K562 (cell line): ENCODE data around the gene ATP8B2. TPM values are rescaled to one million over a fixed set of nuclear protein-coding genes. Genes with fewer than 3 reads are reported as not detected.
A peak's percentile ranks its signal among the peaks of the same experiment; 100 is the strongest.

Experiments used
- ATAC-seq: fragments of 200-7000 bp; cut with Tn5 transposase; 3 replicates; pipeline ENCODE4 v1.9.1; 2020; ENCODE audit warnings: moderate library complexity
- BruUV-seq: library from RNA; stranded (reverse); fragments of 400-500 nt; replicated peaks from 2 replicates; lab custom pipeline; 2021; lab: Mats Ljungman, UMichigan
- CTCF ChIA-PET: fragments of 300-600 bp; formaldehyde crosslinking; extraction: SDS; loops from one replicate; lab custom pipeline; 2021; ENCODE audit warnings: low intra/inter-chr PET ratio; lab: Yijun Ruan, JAX
- POLR2A ChIA-PET: fragments of 300-600, 350-650 bp; sonication (Branson Sonifier 250); formaldehyde crosslinking; extraction: SDS; loops from one replicate; lab custom pipeline; 2021; ENCODE audit warnings: antibody characterized with exemption, inconsistent platforms; lab: Yijun Ruan, JAX
- DNase-seq, 4 experiments: peaks; one replicate each; pipeline versions ENCODE4 v3.0.0 to v3.0.0-alpha.2; 2011 to 2018; ENCODE audit warnings: low spot score in 3 of 4, mixed read lengths in 3 of 4; ENCODE audit errors: extremely low read depth in 1 of 4
- FAIRE-seq: peaks from 2 replicates; lab custom pipeline; 2011; peaks lifted over from hg19 to GRCh38; lab: Jason Lieb, UNC
- H2AFZ ChIP-seq: 2 replicates; pipeline ENCODE4 v1.6.0; 2011; ENCODE audit warnings: low read depth, low read length, control low read depth, inconsistent platforms
- H3K27ac ChIP-seq: fragments of 200-600 bp; 3 replicates; pipeline ENCODE4 v1.8.0; 2011; ENCODE audit warnings: low read depth, mild to moderate bottlenecking, control low read depth, inconsistent platforms, low read length, moderate library complexity, mixed read lengths; ENCODE audit errors: extremely low read depth
- H3K27me3 ChIP-seq, 2 experiments: fragments of 300-600 bp in 1 of 2; 2 replicates in 1 of 2; 3 replicates in 1 of 2; pipeline versions ENCODE4 v1.6.0 to v1.8.0; 2011; ENCODE audit warnings: inconsistent platforms in 2 of 2, low read length in 2 of 2, mild to moderate bottlenecking in 1 of 2, mixed read lengths in 1 of 2, moderate library complexity in 1 of 2; ENCODE audit not compliant: control insufficient read depth in 2 of 2, insufficient read depth in 2 of 2
- H3K36me3 ChIP-seq: fragments of 300-600 bp; 3 replicates; pipeline ENCODE4 v1.8.0; 2011; ENCODE audit warnings: mild to moderate bottlenecking, low read length, inconsistent platforms; ENCODE audit not compliant: control insufficient read depth, insufficient read depth
- H3K4me1 ChIP-seq, 2 experiments: fragments of 200-600 bp in 1 of 2; replicated peaks in 1 of 2; 2 replicates in 1 of 2; 3 replicates in 1 of 2; pipeline versions ENCODE4 v1.5.1 to v1.8.0; 2011; ENCODE audit warnings: inconsistent platforms in 2 of 2, low read length in 2 of 2, mild to moderate bottlenecking in 1 of 2, mixed read lengths in 1 of 2, moderate library complexity in 1 of 2; ENCODE audit not compliant: control insufficient read depth in 2 of 2, insufficient read depth in 2 of 2
- H3K4me2 ChIP-seq: 2 replicates; pipeline ENCODE4 v1.6.1; 2011; ENCODE audit warnings: low read length, control low read depth, inconsistent platforms, mixed read lengths; ENCODE audit not compliant: insufficient read depth
- H3K4me3 ChIP-seq: fragments of 200-600 bp; sonication (generic), shearing (Covaris generic); 2 replicates; pipeline ENCODE4 v1.5.1; 2016; ENCODE audit warnings: control low read depth, inconsistent platforms
- H3K79me2 ChIP-seq: fragments of 200-600 bp; 3 replicates; pipeline ENCODE4 v1.8.0; 2011; ENCODE audit warnings: low read length, inconsistent platforms; ENCODE audit not compliant: control insufficient read depth, insufficient read depth
- H3K9ac ChIP-seq, 2 experiments: 2 replicates each; pipeline versions ENCODE4 v1.6.0 to v1.6.1; 2011; ENCODE audit warnings: low read depth in 2 of 2, low read length in 2 of 2, control low read depth in 1 of 2, inconsistent platforms in 1 of 2, mild to moderate bottlenecking in 1 of 2, mixed read lengths in 1 of 2; ENCODE audit not compliant: insufficient read depth in 1 of 2
- H3K9me1 ChIP-seq: one replicate; pipeline ENCODE4 v1.6.0; 2011; ENCODE audit warnings: inconsistent platforms, mild to moderate bottlenecking, low read length, moderate library complexity; ENCODE audit not compliant: control insufficient read depth, insufficient read depth
- H3K9me3 ChIP-seq: replicated peaks from 2 replicates; pipeline ENCODE4 v1.5.1; 2011; ENCODE audit warnings: low read depth, low read length, inconsistent platforms; ENCODE audit not compliant: control insufficient read depth, insufficient read depth
- H4K20me1 ChIP-seq: replicated peaks from 2 replicates; pipeline ENCODE4 v1.6.1; 2011; ENCODE audit warnings: low read length, inconsistent platforms, mixed read lengths; ENCODE audit not compliant: control insufficient read depth, insufficient read depth
- ETV6 ChIP-seq, 3 experiments: fragments of 150-350 bp in 1 of 3; sonication (generic) in 1 of 3; formaldehyde crosslinking in 1 of 3; IDR thresholded peaks; 2 replicates each; pipeline versions ENCODE4 v1.6.1 to v1.8.0; 2014 to 2022; ENCODE audit warnings: borderline replicate concordance in 2 of 3, low read depth in 2 of 3, antibody characterized with exemption in 1 of 3, low read length in 1 of 3, mild to moderate bottlenecking in 1 of 3, missing genetic modification reagents in 1 of 3
- RBM17 ChIP-seq: fragments of 200-400 bp; formaldehyde crosslinking; IDR thresholded peaks from 2 replicates; pipeline ENCODE4 v1.6.1; 2017; ENCODE audit warnings: low read depth, mild to moderate bottlenecking, low read length, borderline replicate concordance
- ZBED1 ChIP-seq: IDR thresholded peaks from 2 replicates; pipeline ENCODE4 v1.6.1; 2014
- ZBTB7A ChIP-seq: IDR thresholded peaks from 2 replicates; pipeline ENCODE4 v1.6.1; 2011; ENCODE audit warnings: low read depth, mild to moderate bottlenecking, low read length, moderate library complexity, borderline replicate concordance; ENCODE audit not compliant: control insufficient read depth
- ZNF133 ChIP-seq: fragments of 250-450 bp; sonication (Bioruptor Pico); IDR thresholded peaks from 2 replicates; pipeline ENCODE4 v1.4.0; 2020; ENCODE audit warnings: mild to moderate bottlenecking
- WGBS: fragments of 100-300 bp; shearing (Covaris generic); methylation state at CpG from one replicate; pipeline ENCODE4 v1.1.6; 2016; ENCODE audit warnings: low coverage, mixed read lengths; ENCODE audit not compliant: insufficient coverage; ENCODE audit errors: missing lambda C conversion rate; 5-methylcytosine and 5-hydroxymethylcytosine counted together
- in situ Hi-C: fragments of 300-500 bp; cut with MboI; formaldehyde crosslinking; loops from 4 replicates; pipeline ENCODE4 v1.15.0; 2018; ENCODE audit warnings: inconsistent platforms, mixed read lengths
- intact Hi-C: fragments of 100-400 bp; cut with micrococcal nuclease; formaldehyde crosslinking; loops from 2 replicates; pipeline ENCODE4 v1.14.2; 2022
- polyA plus RNA-seq, 8 experiments: library from polyadenylated mRNA; depleted of rRNA in 4 of 8; stranded (reverse) in 5 of 8; unstranded in 3 of 8; fragments of >200 nt; fragmentation: Nextera tagmentation in 2 of 8; fragmentation: Illumina TruSeq in 1 of 8; extraction: Ambion mirVana in 2 of 8; extraction: Trizol in 1 of 8; gene quantifications; 2 replicates each; pipeline versions ENCODE4 v1.2.1 to v1.2.3, GENCODE V29; 2011 to 2014; ENCODE audit warnings: inconsistent platforms in 1 of 8, missing spikeins in 1 of 8
- total RNA-seq, 7 experiments: library from RNA; depleted of rRNA in 6 of 7; stranded (reverse); fragments of >200 nt in 6 of 7; fragmentation: Illumina TruSeq in 2 of 7; extraction: Trizol in 2 of 7; gene quantifications; 2 replicates each; pipeline versions ENCODE4 v1.2.1 to v1.2.3, GENCODE V29; 2011 to 2021; ENCODE audit warnings: low replicate concordance in 1 of 7

The ATP8B2 gene
- total and polyA plus RNA-seq, 9 of the 15 experiments (the other 6 are each of a cell fraction or from before 2014, with no cell fraction given), result 0.27 to 33.2 (median 18.4) TPM

- Histone ChIP-seq H3K9me1 (no peaks in the 10 kb centered on the region), H3K27ac (no peak overlapping the region), H3K4me3 (no peak overlapping the region), H3K9me3 (no peaks in the 10 kb centered on the region), H3K9ac (no peak overlapping the region; a peak in 1 of 4 replicates), H3K4me2 (no peak overlapping the region), H3K4me1 (peaks cover 31 to 46% of the 10 kb centered on the region in 2 experiments), H3K36me3 (peaks cover 26% of the 10 kb centered on the region; the same call in 2 of the 3 replicates), H2AFZ (no peak overlapping the region), H3K27me3 (no peaks in the 10 kb centered on the region), H3K79me2 (no peaks in the 10 kb centered on the region), H4K20me1 (0 out of 2 replicates have a peak, but pooled peaks cover 7% of the 10 kb centered on the region)
- 51% methylated on average over 13 of the region's 14 CpGs for WGBS
- FAIRE-seq (no peak), ATAC-seq (no peak), DNase-seq (no peak)
- no TSS peak for BruUV-seq
- intact Hi-C loops (loop anchor here (5.0 kb wide), 2 partner anchors 56 to 164 kb away; partner anchors contain the start of gene IL6R), in situ Hi-C loops (no loop called here)
- CTCF ChIA-PET, result interaction anchor here (1.1 kb wide), 1 partner anchor 128 kb away, joined by 4 read pairs; no protein-coding TSS in a partner anchor
- POLR2A ChIA-PET, result interaction anchor here (0.5 to 0.6 kb wide), 2 partner anchors 687 to 688 kb away, joined by 3 read pairs; no protein-coding TSS in a partner anchor
- TF ChIP-seq ZBTB7A, result no peak
Measured at GRCh38 chr1:154351363-154352068, 26.2 kb downstream of the ATP8B2 start.

- H3K27ac ChIP-seq, result no peak overlapping the region
- peaks cover 31 to 46% of the 10 kb centered on the region in 2 experiments for H3K4me1 ChIP-seq
- peak overlapping the region; percentile 81 for H3K4me2 ChIP-seq
- intact Hi-C loops (loop anchor here (5.0 kb wide), 2 partner anchors 55 to 165 kb away; partner anchors contain the start of gene IL6R), in situ Hi-C loops (no loop called here)
- TF ChIP-seq ZNF133 (CRISPR knock-in tag) (no peak), ZBED1 (0 out of 2 replicates have a peak, but pooled peaks have one; percentile 22), RBM17 (no peak), ETV6 (IDR thresholded peaks at IDR 0.05; ENCODE audit: borderline replicate concordance in 1 of 2, low read depth in 2 of 2, low read length in 1 of 2) (peak in 1 of 2 experiments; percentile 35; a peak in 1 of 4 replicates), ETV6 (CRISPR knock-in tag; IDR thresholded peaks at IDR 0.05; ENCODE audit: borderline replicate concordance) (no peak)
- no peaks in the 10 kb centered on the region for H3K9me1 ChIP-seq
- H2AFZ ChIP-seq, result peak overlapping the region; percentile 89
- ChIA-PET POLR2A (interaction anchor here (0.5 to 1.1 kb wide), 3 partner anchors 85 to 689 kb away, joined by 3 read pairs; no protein-coding TSS in a partner anchor), CTCF (no interaction called here)
- no peaks in the 10 kb centered on the region for H3K9me3 ChIP-seq
- WGBS, result 2% methylated on average over 9 of the region's 9 CpGs
- H4K20me1 ChIP-seq, result 0 out of 2 replicates have a peak, but pooled peaks cover 7% of the 10 kb centered on the region
- DNase-seq (no peak), FAIRE-seq (no peak), ATAC-seq (no peak)
- peak overlapping the region; percentile 29 for H3K4me3 ChIP-seq
- H3K36me3 ChIP-seq, result peaks cover 22% of the 10 kb centered on the region; the same call in 2 of the 3 replicates
- H3K27me3 ChIP-seq, result no peaks in the 10 kb centered on the region
- BruUV-seq, result no TSS peak
- no peaks in the 10 kb centered on the region for H3K79me2 ChIP-seq
- peak overlapping the region; percentile 24 to 74; a peak in 2 of 4 replicates for H3K9ac ChIP-seq
Measured at GRCh38 chr1:154352245-154352580, 26.9 kb downstream of the ATP8B2 start.
